SK-N-SH treated with all-trans-retinoic acid at 6 μM for 48 hours (cell line): ENCODE measurements around the gene NHSL2.

Experiments used
- ATAC-seq: fragments of 200-7000 bp; cut with Tn5 transposase; 3 replicates; pipeline ENCODE4 v1.9.1; 2020; ENCODE audit warnings: mild to moderate bottlenecking, moderate library complexity
- ARNTL ChIP-seq: fragments of 450-650 bp; formaldehyde crosslinking; IDR thresholded peaks from 2 replicates; pipeline ENCODE4 v1.5.0; 2020; ENCODE audit warnings: low read depth, mild to moderate bottlenecking, moderate library complexity, borderline replicate concordance
- BACH2 ChIP-seq: fragments of 250-450 bp; sonication (Bioruptor Pico); IDR thresholded peaks from 2 replicates; pipeline ENCODE4 v1.9.0; 2021; ENCODE audit warnings: mild to moderate bottlenecking, borderline replicate concordance
- CREB5 ChIP-seq: fragments of 250-450 bp; sonication (Bioruptor Pico); IDR thresholded peaks from 2 replicates; pipeline ENCODE4 v1.5.1; 2020; ENCODE audit warnings: low read depth, mild to moderate bottlenecking, moderate library complexity
- CSDC2 ChIP-seq: fragments of 250-450 bp; sonication (Bioruptor Pico); IDR thresholded peaks from 2 replicates; pipeline ENCODE4 v1.5.0; 2020; ENCODE audit warnings: mild to moderate bottlenecking, moderate library complexity
- ESRRG ChIP-seq: fragments of 250-450 bp; sonication (Bioruptor Pico); IDR thresholded peaks from 2 replicates; pipeline ENCODE4 v1.6.1; 2021; ENCODE audit warnings: mild to moderate bottlenecking
- GLIS3 ChIP-seq: fragments of 250-450 bp; sonication (Bioruptor Pico); IDR thresholded peaks from 2 replicates; pipeline ENCODE4 v1.5.0; 2020; ENCODE audit warnings: mild to moderate bottlenecking, moderate library complexity
- ISL1 ChIP-seq: fragments of 250-450 bp; sonication (Bioruptor Pico); IDR thresholded peaks from 2 replicates; pipeline ENCODE4 v2.1.2; 2022; ENCODE audit warnings: mild to moderate bottlenecking, moderate library complexity
- OSR1 ChIP-seq: fragments of 250-450 bp; sonication (Bioruptor Pico); IDR thresholded peaks from 2 replicates; pipeline ENCODE4 v1.8.0; 2022; ENCODE audit warnings: moderate library complexity, mild to moderate bottlenecking, inconsistent platforms
- PATZ1 ChIP-seq: fragments of 250-450 bp; sonication (Bioruptor Pico); IDR thresholded peaks from 2 replicates; pipeline ENCODE4 v1.8.0; 2020; ENCODE audit warnings: mild to moderate bottlenecking, moderate library complexity, borderline replicate concordance
- PPARA ChIP-seq: fragments of 250-450 bp; sonication (Bioruptor Pico); IDR thresholded peaks from 2 replicates; pipeline ENCODE4 v1.5.0; 2020; ENCODE audit warnings: mild to moderate bottlenecking, borderline replicate concordance
- RARB ChIP-seq: fragments of 250-450 bp; sonication (Bioruptor Pico); IDR thresholded peaks from 2 replicates; pipeline ENCODE4 v1.8.0; 2021; ENCODE audit warnings: mild to moderate bottlenecking, moderate library complexity
- TCF4 ChIP-seq: fragments of 250-450 bp; sonication (Bioruptor Pico); IDR thresholded peaks from 2 replicates; pipeline ENCODE4 v1.8.0; 2021; ENCODE audit warnings: mild to moderate bottlenecking, moderate library complexity, borderline replicate concordance
- TOX ChIP-seq: fragments of 250-450 bp; sonication (Bioruptor Pico); IDR thresholded peaks from 2 replicates; pipeline ENCODE4 v1.8.0; 2021; ENCODE audit warnings: mild to moderate bottlenecking, moderate library complexity, borderline replicate concordance
- ZC3H10 ChIP-seq: fragments of 250-450 bp; sonication (Bioruptor Pico); IDR thresholded peaks from 2 replicates; pipeline ENCODE4 v1.5.1; 2021; ENCODE audit warnings: mild to moderate bottlenecking, moderate library complexity
- ZFP3 ChIP-seq: fragments of 250-450 bp; sonication (Bioruptor Pico); IDR thresholded peaks from 2 replicates; pipeline ENCODE4 v1.5.0; 2020; ENCODE audit warnings: mild to moderate bottlenecking, moderate library complexity
- ZFP30 ChIP-seq: fragments of 450-650 bp; formaldehyde crosslinking; IDR thresholded peaks from 2 replicates; pipeline ENCODE4 v1.5.0; 2022; ENCODE audit warnings: mild to moderate bottlenecking, moderate library complexity
- ZNF565 ChIP-seq: fragments of 450-650 bp; formaldehyde crosslinking; conservative IDR thresholded peaks from 2 replicates; pipeline ENCODE4 v1.5.0; 2020; ENCODE audit warnings: low read depth, mild to moderate bottlenecking, moderate library complexity
- ZNF70 ChIP-seq: fragments of 450-650 bp; formaldehyde crosslinking; IDR thresholded peaks from 2 replicates; pipeline ENCODE4 v1.5.0; 2020; ENCODE audit warnings: mild to moderate bottlenecking, moderate library complexity
- ZNF8 ChIP-seq: fragments of 450-650 bp; formaldehyde crosslinking; IDR thresholded peaks from 2 replicates; pipeline ENCODE4 v1.5.0; 2020; ENCODE audit warnings: mild to moderate bottlenecking, moderate library complexity
- TF ChIP-seq, protein P1 (sequence below): fragments of 250-450 bp; sonication (Bioruptor Pico); IDR thresholded peaks from 2 replicates; pipeline ENCODE4 v1.5.1; 2021; ENCODE audit warnings: mild to moderate bottlenecking, moderate library complexity
- TF ChIP-seq, protein P2 (sequence below): fragments of 250-450 bp; sonication (Bioruptor Pico); IDR thresholded peaks from 2 replicates; pipeline ENCODE4 v1.8.0; 2021; ENCODE audit warnings: low read depth, mild to moderate bottlenecking, moderate library complexity, borderline replicate concordance

NHSL2 gene

GRCh38 chrX:71913156-71913950 lies 2.7 kb downstream of the NHSL2 start:
- TF ChIP-seq CSDC2 (CRISPR knock-in tag) (no peak), PATZ1 (CRISPR knock-in tag) (no peak), ESRRG (CRISPR knock-in tag) (no peak), GLIS3 (CRISPR knock-in tag) (no peak), ARNTL (no peak), BACH2 (CRISPR knock-in tag) (no peak), ZFP3 (CRISPR knock-in tag) (no peak), CREB5 (CRISPR knock-in tag) (no peak), OSR1 (CRISPR knock-in tag) (no peak)
- TF ChIP-seq, all 23 proteins: peak for 0
- ATAC-seq = no peak

- no peak for ATAC-seq
- TF ChIP-seq CSDC2 (CRISPR knock-in tag) (no peak), RARB (CRISPR knock-in tag) (no peak), ZFP30 (CRISPR knock-in tag) (no peak), GLIS3 (CRISPR knock-in tag) (no peak), BACH2 (CRISPR knock-in tag) (no peak), ZNF8 (CRISPR knock-in tag) (no peak), ISL1 (CRISPR knock-in tag) (no peak), ARNTL (no peak), PPARA (CRISPR knock-in tag) (no peak), TCF4 (CRISPR knock-in tag) (no peak), ZNF565 (CRISPR knock-in tag) (no peak), ZC3H10 (CRISPR knock-in tag) (no peak), ESRRG (CRISPR knock-in tag) (no peak), TOX (CRISPR knock-in tag) (no peak), ZFP3 (CRISPR knock-in tag) (no peak), OSR1 (CRISPR knock-in tag) (no peak), PATZ1 (CRISPR knock-in tag) (no peak), ZNF70 (no peak)
- TF ChIP-seq, protein P1, sequence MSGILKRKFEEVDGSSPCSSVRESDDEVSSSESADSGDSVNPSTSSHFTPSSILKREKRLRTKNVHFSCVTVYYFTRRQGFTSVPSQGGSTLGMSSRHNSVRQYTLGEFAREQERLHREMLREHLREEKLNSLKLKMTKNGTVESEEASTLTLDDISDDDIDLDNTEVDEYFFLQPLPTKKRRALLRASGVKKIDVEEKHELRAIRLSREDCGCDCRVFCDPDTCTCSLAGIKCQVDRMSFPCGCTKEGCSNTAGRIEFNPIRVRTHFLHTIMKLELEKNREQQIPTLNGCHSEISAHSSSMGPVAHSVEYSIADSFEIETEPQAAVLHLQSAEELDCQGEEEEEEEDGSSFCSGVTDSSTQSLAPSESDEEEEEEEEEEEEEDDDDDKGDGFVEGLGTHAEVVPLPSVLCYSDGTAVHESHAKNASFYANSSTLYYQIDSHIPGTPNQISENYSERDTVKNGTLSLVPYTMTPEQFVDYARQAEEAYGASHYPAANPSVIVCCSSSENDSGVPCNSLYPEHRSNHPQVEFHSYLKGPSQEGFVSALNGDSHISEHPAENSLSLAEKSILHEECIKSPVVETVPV (CRISPR knock-in tag) = no peak
- TF ChIP-seq, protein P2, sequence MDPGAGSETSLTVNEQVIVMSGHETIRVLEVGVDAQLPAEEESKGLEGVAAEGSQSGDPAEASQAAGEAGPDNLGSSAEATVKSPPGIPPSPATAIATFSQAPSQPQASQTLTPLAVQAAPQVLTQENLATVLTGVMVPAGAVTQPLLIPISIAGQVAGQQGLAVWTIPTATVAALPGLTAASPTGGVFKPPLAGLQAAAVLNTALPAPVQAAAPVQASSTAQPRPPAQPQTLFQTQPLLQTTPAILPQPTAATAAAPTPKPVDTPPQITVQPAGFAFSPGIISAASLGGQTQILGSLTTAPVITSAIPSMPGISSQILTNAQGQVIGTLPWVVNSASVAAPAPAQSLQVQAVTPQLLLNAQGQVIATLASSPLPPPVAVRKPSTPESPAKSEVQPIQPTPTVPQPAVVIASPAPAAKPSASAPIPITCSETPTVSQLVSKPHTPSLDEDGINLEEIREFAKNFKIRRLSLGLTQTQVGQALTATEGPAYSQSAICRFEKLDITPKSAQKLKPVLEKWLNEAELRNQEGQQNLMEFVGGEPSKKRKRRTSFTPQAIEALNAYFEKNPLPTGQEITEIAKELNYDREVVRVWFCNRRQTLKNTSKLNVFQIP (CRISPR knock-in tag) = no peak
Measured at GRCh38 chrX:71917621-71918343, 7.1 kb downstream of the NHSL2 start.
